ENCODE measurements around the gene DNAJB8. TPM values are rescaled to one million over a fixed set of nuclear protein-coding genes. Genes with fewer than 3 reads are reported as not detected.

DNAJB8 gene
- total and polyA plus RNA-seq, 4 donors = not detected

DNA sequence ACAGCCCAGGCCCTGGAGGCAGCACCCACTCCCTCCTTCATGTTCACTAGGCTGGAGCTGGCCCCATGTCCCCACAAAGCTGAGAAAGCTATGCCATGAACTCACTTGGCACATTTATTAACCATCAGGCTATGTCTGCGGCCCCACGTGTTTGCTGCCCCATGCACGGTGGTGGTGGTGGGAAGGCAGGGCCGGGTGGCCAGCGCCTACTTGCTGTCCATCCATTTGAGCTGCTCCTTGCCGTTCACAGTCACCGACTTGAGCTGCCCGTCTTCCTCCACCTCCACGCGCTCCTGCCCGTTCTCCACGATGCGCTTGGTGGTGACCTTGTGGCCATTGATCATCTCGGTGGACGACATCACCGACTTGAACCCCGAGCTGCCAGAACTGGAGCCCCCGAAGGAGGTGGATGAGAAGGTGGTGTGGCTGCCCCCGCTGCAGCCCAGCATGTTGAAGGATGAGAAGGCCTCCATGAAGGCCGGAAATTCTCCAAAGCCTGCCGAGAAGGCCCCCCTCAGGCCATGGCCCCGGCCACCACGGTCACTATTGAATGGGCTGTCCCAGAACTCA, 4.3 kb downstream of the DNAJB8 start:
- Histone ChIP-seq H3K27me3 (ENCODE audit: control insufficient read depth, insufficient read depth, low read length) (peaks cover 8% of the 10 kb centered on the region), H3K27ac (ENCODE audit: low read depth, low read length) (no peak overlapping the region), H3K36me3 (ENCODE audit: control insufficient read depth, insufficient read depth, low read length) (peaks cover 2% of the 10 kb centered on the region), H3K4me3 (ENCODE audit: low read depth, low read length) (no peak overlapping the region), H3K4me1 (ENCODE audit: control insufficient read depth, insufficient read depth, low read length) (peaks cover 4% of the 10 kb centered on the region), H3K9me3 (ENCODE audit: control insufficient read depth, insufficient read depth, low read length) (no peaks in the 10 kb centered on the region)
- 91% methylated on average over 23 of the region's 23 CpGs for WGBS (ENCODE audit: insufficient coverage)
- DNase-seq (ENCODE audit: low read depth in 4 of 6, low spot score in 6 of 6) = no peak

DNA sequence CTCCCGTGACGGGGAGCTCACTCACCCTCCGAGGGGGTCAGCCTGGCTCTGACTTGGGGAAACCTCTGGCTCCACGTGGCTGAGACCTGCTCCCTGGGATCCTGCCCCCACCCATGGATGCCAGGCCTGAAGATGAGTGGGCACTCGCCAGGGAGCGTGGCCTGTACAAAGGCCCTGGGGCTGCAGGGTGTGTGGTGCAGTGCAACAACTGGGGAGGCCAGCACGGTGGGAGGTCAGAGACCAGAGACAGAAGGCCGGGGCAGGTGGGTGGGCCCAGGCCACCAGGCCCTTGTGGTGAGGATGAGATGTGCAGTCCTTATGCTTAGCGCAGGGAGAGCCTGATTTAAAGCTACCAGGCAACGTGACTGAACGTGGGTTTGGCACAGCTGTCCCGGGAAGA, 5.0 kb downstream of the DNAJB8 start:
- Histone ChIP-seq H3K27me3 (ENCODE audit: control insufficient read depth, insufficient read depth, low read length) (peaks cover 9% of the 10 kb centered on the region), H3K9me3 (ENCODE audit: control insufficient read depth, insufficient read depth, low read length) (no peaks in the 10 kb centered on the region)
- WGBS (ENCODE audit: insufficient coverage) = 84% methylated on average over 12 of the region's 12 CpGs

GRCh38 chr3:128459461-128459820, 7.2 kb downstream of the DNAJB8 start:
- H3K27me3 ChIP-seq (ENCODE audit: control insufficient read depth, insufficient read depth, low read length) = peaks cover 4% of the 10 kb centered on the region
- WGBS (ENCODE audit: insufficient coverage) = 83% methylated on average over 9 of the region's 9 CpGs
- H3K4me3 ChIP-seq (ENCODE audit: low read depth, low read length) = no peak overlapping the region
- peaks cover 2% of the 10 kb centered on the region for H3K36me3 ChIP-seq (ENCODE audit: control insufficient read depth, insufficient read depth, low read length)
- no peaks in the 10 kb centered on the region for H3K9me3 ChIP-seq (ENCODE audit: control insufficient read depth, insufficient read depth, low read length)
- H3K27ac ChIP-seq (ENCODE audit: low read depth, low read length) = no peak overlapping the region
- peaks cover 14% of the 10 kb centered on the region for H3K4me1 ChIP-seq (ENCODE audit: control insufficient read depth, insufficient read depth, low read length)
- no peak for DNase-seq (ENCODE audit: low read depth in 4 of 6, low spot score in 6 of 6)

More for the DNA sequence above, 5.0 kb downstream of the DNAJB8 start:
- Histone ChIP-seq H3K27ac (ENCODE audit: low read depth, low read length) (no peak overlapping the region), H3K4me1 (ENCODE audit: control insufficient read depth, insufficient read depth, low read length) (peaks cover 9% of the 10 kb centered on the region), H3K4me3 (ENCODE audit: low read depth, low read length) (no peak overlapping the region), H3K36me3 (ENCODE audit: control insufficient read depth, insufficient read depth, low read length) (peaks cover 2% of the 10 kb centered on the region)
- no peak for DNase-seq (ENCODE audit: low read depth in 4 of 6, low spot score in 6 of 6)

GRCh38 chr3:128458746-128459460, 7.8 kb downstream of the DNAJB8 start:
- Histone ChIP-seq H3K36me3 (ENCODE audit: control insufficient read depth, insufficient read depth, low read length) (peaks cover 2% of the 10 kb centered on the region), H3K27me3 (ENCODE audit: control insufficient read depth, insufficient read depth, low read length) (peaks cover 4% of the 10 kb centered on the region), H3K4me1 (ENCODE audit: control insufficient read depth, insufficient read depth, low read length) (peaks cover 14% of the 10 kb centered on the region), H3K4me3 (ENCODE audit: low read depth, low read length) (no peak overlapping the region), H3K9me3 (ENCODE audit: control insufficient read depth, insufficient read depth, low read length) (no peaks in the 10 kb centered on the region), H3K27ac (ENCODE audit: low read depth, low read length) (no peak overlapping the region)
- WGBS (ENCODE audit: insufficient coverage) = 81% methylated on average over 18 of the region's 18 CpGs
- no peak for DNase-seq (ENCODE audit: low read depth in 4 of 6, low spot score in 6 of 6)

DNA sequence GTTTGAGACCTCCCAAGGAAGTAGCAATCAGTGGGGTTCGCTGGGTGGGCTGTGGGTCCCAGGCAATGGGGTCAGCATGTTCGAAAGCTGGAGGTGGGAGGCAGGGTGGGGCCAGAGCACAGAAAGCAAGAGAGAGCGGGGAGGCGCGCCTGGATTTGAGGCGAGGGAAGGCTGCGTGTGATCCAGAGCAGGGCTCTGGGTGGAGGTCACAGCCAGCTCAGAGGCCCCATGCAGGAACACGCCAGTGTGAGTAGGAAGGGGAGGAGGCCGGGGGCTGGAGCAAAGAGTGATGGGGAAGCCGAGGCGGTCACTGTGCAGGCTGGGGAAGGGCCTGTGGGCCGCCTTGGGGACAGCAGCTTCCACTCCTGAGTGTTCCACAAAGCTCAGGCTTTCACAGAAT, 8.8 kb downstream of the DNAJB8 start:
- WGBS (ENCODE audit: insufficient coverage) = 68% methylated on average over 12 of the region's 12 CpGs
- Histone ChIP-seq H3K27ac (ENCODE audit: low read depth, low read length) (no peak overlapping the region), H3K27me3 (ENCODE audit: control insufficient read depth, insufficient read depth, low read length) (peaks cover 4% of the 10 kb centered on the region)

DNA sequence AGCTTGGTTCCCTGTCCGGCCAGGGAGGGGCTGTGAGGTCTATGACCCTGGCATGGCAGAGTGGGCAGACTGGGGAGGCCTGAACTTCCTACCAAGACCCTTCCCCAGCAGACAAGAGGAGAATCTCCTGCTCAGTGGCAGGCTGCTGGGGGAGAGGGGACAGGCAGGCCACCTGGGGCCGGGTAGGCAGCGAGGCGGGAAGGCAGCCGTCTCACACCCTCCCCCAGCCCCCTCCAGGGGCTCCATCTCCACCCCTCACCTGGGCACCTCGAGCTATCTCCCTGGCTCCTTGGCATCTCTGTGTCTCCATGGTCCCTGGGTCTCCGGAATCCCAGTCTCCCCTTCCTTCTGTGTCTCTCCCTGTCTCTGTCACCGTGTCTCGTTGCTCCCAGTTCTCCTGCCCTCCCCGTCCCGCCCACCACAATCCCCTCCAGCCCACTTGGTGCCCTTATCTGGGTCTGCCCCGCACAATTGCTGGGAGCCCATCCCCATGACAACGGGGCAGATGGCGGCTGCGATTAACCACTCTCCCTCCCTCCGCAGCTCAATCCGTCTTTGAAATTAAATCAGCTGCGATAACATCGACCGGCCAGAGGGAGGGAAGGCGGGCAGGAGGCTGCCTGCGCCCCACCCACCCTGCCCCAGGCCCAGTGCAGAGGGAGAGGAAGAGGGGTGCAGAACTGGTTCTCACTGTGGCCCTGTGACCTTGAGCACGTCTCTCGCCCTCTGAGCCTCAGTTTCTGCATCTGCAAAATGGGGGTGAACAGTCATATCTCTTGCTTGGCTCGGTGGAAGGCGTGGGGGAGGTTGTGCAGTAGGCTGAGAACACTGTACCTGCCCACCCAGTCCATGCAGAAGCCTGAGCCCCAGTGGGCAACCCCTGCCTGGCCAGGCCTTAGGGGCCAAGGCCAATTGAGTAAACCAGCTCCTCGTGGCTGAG, 9.6 kb downstream of the DNAJB8 start:
- peak in 2 of 6 donors; percentile 18 to 33 for DNase-seq (ENCODE audit: low read depth in 4 of 6, low spot score in 6 of 6)
- Histone ChIP-seq H3K36me3 (ENCODE audit: control insufficient read depth, insufficient read depth, low read length) (no peaks in the 10 kb centered on the region), H3K27me3 (ENCODE audit: control insufficient read depth, insufficient read depth, low read length) (peaks cover 4% of the 10 kb centered on the region), H3K27ac (ENCODE audit: low read depth, low read length) (no peak overlapping the region), H3K4me3 (ENCODE audit: low read depth, low read length) (no peak overlapping the region), H3K4me1 (ENCODE audit: control insufficient read depth, insufficient read depth, low read length) (peaks cover 14% of the 10 kb centered on the region), H3K9me3 (ENCODE audit: control insufficient read depth, insufficient read depth, low read length) (no peaks in the 10 kb centered on the region)
- WGBS (ENCODE audit: insufficient coverage) = 35% methylated on average over 19 of the region's 27 CpGs

More for the DNA sequence above, 8.8 kb downstream of the DNAJB8 start:
- Histone ChIP-seq H3K36me3 (ENCODE audit: control insufficient read depth, insufficient read depth, low read length) (no peaks in the 10 kb centered on the region), H3K4me1 (ENCODE audit: control insufficient read depth, insufficient read depth, low read length) (peaks cover 14% of the 10 kb centered on the region), H3K9me3 (ENCODE audit: control insufficient read depth, insufficient read depth, low read length) (no peaks in the 10 kb centered on the region), H3K4me3 (ENCODE audit: low read depth, low read length) (no peak overlapping the region)
- DNase-seq (ENCODE audit: low read depth in 4 of 6, low spot score in 6 of 6) = no peak

DNA sequence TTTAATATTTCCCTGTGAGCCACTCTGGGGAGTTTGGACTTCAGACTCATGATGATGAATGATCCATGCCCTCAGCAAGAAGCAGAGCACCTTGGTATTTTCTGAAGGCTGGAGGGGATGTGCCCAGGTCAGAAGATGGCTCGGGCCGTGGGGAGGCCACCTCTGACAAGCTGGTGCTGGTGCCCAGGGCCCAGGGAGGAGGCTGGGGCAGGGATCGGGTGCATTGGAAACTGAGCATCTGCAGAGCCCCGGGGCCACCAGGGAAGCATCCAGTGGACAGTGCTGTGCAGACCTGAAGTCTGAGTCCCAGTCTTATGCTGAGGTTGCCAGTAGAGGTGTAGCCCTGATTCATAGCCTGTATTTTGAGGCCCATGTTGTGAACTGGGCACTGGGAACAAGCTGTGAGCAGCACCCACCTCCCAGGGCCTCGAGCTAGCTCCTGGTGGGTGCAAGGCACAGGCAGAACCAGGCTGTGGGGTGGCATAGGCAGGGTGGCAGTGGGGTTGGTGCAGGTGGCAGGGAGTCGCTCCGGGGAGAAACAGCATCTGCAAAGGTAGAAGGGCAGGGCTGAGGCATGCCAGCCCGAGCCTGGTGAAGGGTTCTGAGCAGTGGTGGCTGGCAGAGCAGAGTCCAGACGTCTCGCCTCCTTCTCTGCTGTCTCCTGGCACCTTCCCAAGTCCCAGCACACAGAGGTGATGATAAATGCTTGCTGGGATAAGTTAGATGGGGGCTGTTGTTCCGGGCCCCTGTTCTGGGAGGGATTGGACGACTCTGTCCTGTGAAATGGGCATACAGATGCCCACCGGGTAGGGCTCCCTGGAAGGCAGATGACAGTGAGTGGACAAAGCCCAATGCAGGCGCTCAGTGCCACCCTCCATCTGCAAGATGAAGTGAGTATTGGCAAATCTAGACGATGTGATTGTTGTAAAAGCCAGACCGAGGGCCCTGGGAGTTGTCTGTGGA, 10.6 kb downstream of the DNAJB8 start:
- DNase-seq (ENCODE audit: low read depth in 4 of 6, low spot score in 6 of 6) = peak in 1 of 6 donors; percentile 18
- Histone ChIP-seq H3K4me3 (ENCODE audit: low read depth, low read length) (no peak overlapping the region), H3K4me1 (ENCODE audit: control insufficient read depth, insufficient read depth, low read length) (peaks cover 14% of the 10 kb centered on the region), H3K27ac (ENCODE audit: low read depth, low read length) (no peak overlapping the region), H3K36me3 (ENCODE audit: control insufficient read depth, insufficient read depth, low read length) (no peaks in the 10 kb centered on the region), H3K27me3 (ENCODE audit: control insufficient read depth, insufficient read depth, low read length) (peaks cover 4% of the 10 kb centered on the region), H3K9me3 (ENCODE audit: control insufficient read depth, insufficient read depth, low read length) (no peaks in the 10 kb centered on the region)
- 67% methylated on average over 13 of the region's 16 CpGs for WGBS (ENCODE audit: insufficient coverage)

- H3K4me1 ChIP-seq (ENCODE audit: control insufficient read depth, insufficient read depth, low read length) = peaks cover 14% of the 10 kb centered on the region
- H3K27ac ChIP-seq (ENCODE audit: low read depth, low read length) = no peak overlapping the region
- H3K4me3 ChIP-seq (ENCODE audit: low read depth, low read length) = no peak overlapping the region
- 88% methylated on average over 4 of the region's 5 CpGs for WGBS (ENCODE audit: insufficient coverage)
- H3K27me3 ChIP-seq (ENCODE audit: control insufficient read depth, insufficient read depth, low read length) = peaks cover 4% of the 10 kb centered on the region
- no peaks in the 10 kb centered on the region for H3K36me3 ChIP-seq (ENCODE audit: control insufficient read depth, insufficient read depth, low read length)
- H3K9me3 ChIP-seq (ENCODE audit: control insufficient read depth, insufficient read depth, low read length) = no peaks in the 10 kb centered on the region
- DNase-seq (ENCODE audit: low read depth in 4 of 6, low spot score in 6 of 6) = no peak
These were observed 11.6 kb downstream of the DNAJB8 start for GRCh38 chr3:128455116-128455515.

DNA sequence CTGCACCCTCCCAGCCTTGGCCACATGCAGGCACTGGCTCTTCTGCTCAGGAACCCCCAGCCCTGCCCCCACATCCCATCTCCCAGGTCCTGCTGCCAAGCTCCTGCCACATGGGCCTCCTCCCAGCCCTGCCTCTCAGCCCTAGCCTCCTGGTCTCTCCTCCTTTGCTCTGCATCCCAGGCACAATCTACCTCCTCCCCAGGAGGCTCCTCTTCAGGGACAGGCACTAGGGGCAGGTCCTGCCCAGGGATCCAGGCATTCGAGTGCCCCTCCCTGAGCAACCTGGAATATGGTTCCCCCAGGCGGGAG, 12.4 kb downstream of the DNAJB8 start:
- no peak for DNase-seq (ENCODE audit: low read depth in 4 of 6, low spot score in 6 of 6)
- no peak overlapping the region for H3K27ac ChIP-seq (ENCODE audit: low read depth, low read length)
- no CpG with 5 or more reads among the region's 2 CpGs for WGBS (ENCODE audit: insufficient coverage)
- H3K27me3 ChIP-seq (ENCODE audit: control insufficient read depth, insufficient read depth, low read length) = peaks cover 2% of the 10 kb centered on the region
- H3K4me1 ChIP-seq (ENCODE audit: control insufficient read depth, insufficient read depth, low read length) = peaks cover 14% of the 10 kb centered on the region
- H3K9me3 ChIP-seq (ENCODE audit: control insufficient read depth, insufficient read depth, low read length) = no peaks in the 10 kb centered on the region
- H3K36me3 ChIP-seq (ENCODE audit: control insufficient read depth, insufficient read depth, low read length) = no peaks in the 10 kb centered on the region
- no peak overlapping the region for H3K4me3 ChIP-seq (ENCODE audit: low read depth, low read length)
